WTC11 (cell line): ENCODE results near the gene GZMM. TPM values are rescaled to one million over a fixed set of nuclear protein-coding genes. Genes with fewer than 3 reads are reported as not detected.

Source experiments
- ATAC-seq: fragments of 200-7000 bp; cut with Tn5 transposase; 2 replicates; pipeline ENCODE4 v1.10.0; 2021; ENCODE audit warnings: mild to moderate bottlenecking, moderate library complexity
- CTCF ChIA-PET: fragments of 300-600 bp; sonication (Branson Sonifier 250); formaldehyde crosslinking; loops from one replicate; lab custom pipeline; 2021; ENCODE audit warnings: antibody characterized with exemption; lab: Charles Lee
- POLR2A ChIA-PET: fragments of 350-600 bp; sonication (Branson Sonifier 250); formaldehyde crosslinking; loops from one replicate; lab custom pipeline; 2021; ENCODE audit warnings: antibody characterized with exemption; lab: Charles Lee
- DNase-seq: peaks from one replicate; pipeline ENCODE4 v3.0.0; 2021; ENCODE audit warnings: low spot score
- H3K27ac Mint-ChIP-seq: 2 replicates; pipeline ENCODE4 v1.8.0; 2021; ENCODE audit warnings: mixed read lengths
- H3K27me3 Mint-ChIP-seq: 2 replicates; pipeline ENCODE4 v1.8.0; 2021; ENCODE audit warnings: low read depth, mild to moderate bottlenecking, moderate library complexity, mixed read lengths
- H3K36me3 Mint-ChIP-seq: 2 replicates; pipeline ENCODE4 v1.8.0; 2021; ENCODE audit warnings: mixed read lengths
- H3K4me1 Mint-ChIP-seq: 2 replicates; pipeline ENCODE4 v1.8.0; 2022; ENCODE audit warnings: mixed read lengths
- H3K4me3 Mint-ChIP-seq: 2 replicates; pipeline ENCODE4 v1.8.0; 2021; ENCODE audit warnings: mild to moderate bottlenecking, moderate library complexity, mixed read lengths
- H3K9me3 Mint-ChIP-seq: 2 replicates; pipeline ENCODE4 v1.8.0; 2021; ENCODE audit warnings: mixed read lengths
- ATF1 ChIP-seq: sonication (generic); formaldehyde crosslinking; IDR thresholded peaks from 2 replicates; pipeline ENCODE4 v1.8.1; 2023; ENCODE audit warnings: mild to moderate bottlenecking, moderate library complexity, missing genetic modification reagents
- E2F1 ChIP-seq: sonication (generic); formaldehyde crosslinking; IDR thresholded peaks from 2 replicates; pipeline ENCODE4 v1.8.0; 2022; ENCODE audit warnings: mild to moderate bottlenecking, missing genetic modification reagents
- E2F5 ChIP-seq: sonication (generic); formaldehyde crosslinking; IDR thresholded peaks from 2 replicates; pipeline ENCODE4 v1.8.1; 2022; ENCODE audit warnings: mild to moderate bottlenecking, moderate library complexity, missing genetic modification reagents
- ESRRA ChIP-seq: sonication (generic); formaldehyde crosslinking; IDR thresholded peaks from 2 replicates; pipeline ENCODE4 v1.8.1; 2022; ENCODE audit warnings: mild to moderate bottlenecking, missing genetic modification reagents, borderline replicate concordance
- GRHL2 ChIP-seq: fragments of 250-450 bp; sonication (Bioruptor Pico); IDR thresholded peaks from 2 replicates; pipeline ENCODE4 v1.8.0; 2022; ENCODE audit warnings: mild to moderate bottlenecking, moderate library complexity; ENCODE audit not compliant: insufficient replicate concordance, severe bottlenecking
- GTF2I ChIP-seq: fragments of 250-450 bp; sonication (Bioruptor Pico); conservative IDR thresholded peaks from 2 replicates; pipeline ENCODE4 v1.4.0; 2021; ENCODE audit warnings: mild to moderate bottlenecking
- IRF1 ChIP-seq: sonication (generic); formaldehyde crosslinking; IDR thresholded peaks from 2 replicates; pipeline ENCODE4 v1.8.0; 2023; ENCODE audit warnings: missing genetic modification reagents
- NFE2L1 ChIP-seq: sonication (generic); formaldehyde crosslinking; IDR thresholded peaks from 2 replicates; pipeline ENCODE4 v1.8.1; 2023; ENCODE audit warnings: missing genetic modification reagents
- NR1H2 ChIP-seq: sonication (generic); formaldehyde crosslinking; IDR thresholded peaks from 2 replicates; pipeline ENCODE4 v1.9.0; 2021; ENCODE audit warnings: mild to moderate bottlenecking, moderate library complexity, missing genetic modification reagents
- NR3C1 ChIP-seq: sonication (generic); formaldehyde crosslinking; conservative IDR thresholded peaks from 2 replicates; pipeline ENCODE4 v1.8.1; 2023; ENCODE audit warnings: low read depth, mild to moderate bottlenecking, missing genetic modification reagents
- PRRX2 ChIP-seq: fragments of 250-450 bp; sonication (Bioruptor Pico); IDR thresholded peaks from 2 replicates; pipeline ENCODE4 v1.8.0; 2021; ENCODE audit warnings: mild to moderate bottlenecking
- ZNF138 ChIP-seq: sonication (generic); formaldehyde crosslinking; conservative IDR thresholded peaks from 2 replicates; pipeline ENCODE4 v1.8.1; 2022; ENCODE audit warnings: mild to moderate bottlenecking, moderate library complexity, missing genetic modification reagents
- ZNF281 ChIP-seq: sonication (generic); formaldehyde crosslinking; IDR thresholded peaks from 2 replicates; pipeline ENCODE4 v1.8.0; 2023; ENCODE audit warnings: mild to moderate bottlenecking, missing genetic modification reagents
- ZNF532 ChIP-seq: fragments of 250-450 bp; sonication (Bioruptor Pico); IDR thresholded peaks from 2 replicates; pipeline ENCODE4 v1.9.0; 2021; ENCODE audit warnings: mild to moderate bottlenecking, borderline replicate concordance
- total RNA-seq: library from RNA; stranded (reverse); gene quantifications from 3 replicates; pipeline ENCODE4 v1.2.3, GENCODE V29; 2021
- TF ChIP-seq, protein P1 (sequence below): sonication (generic); formaldehyde crosslinking; IDR thresholded peaks from 2 replicates; pipeline ENCODE4 v1.8.0; 2023; ENCODE audit warnings: missing genetic modification reagents, mild to moderate bottlenecking, borderline replicate concordance
- TF ChIP-seq, protein P2 (sequence below): sonication (generic); formaldehyde crosslinking; IDR thresholded peaks from 2 replicates; pipeline ENCODE4 v1.8.1; 2022; ENCODE audit warnings: low read depth, mild to moderate bottlenecking, moderate library complexity, missing genetic modification reagents, borderline replicate concordance

The GZMM gene
- total RNA-seq, 1 experiment from 2014 or later, result 0.68 TPM

DNA sequence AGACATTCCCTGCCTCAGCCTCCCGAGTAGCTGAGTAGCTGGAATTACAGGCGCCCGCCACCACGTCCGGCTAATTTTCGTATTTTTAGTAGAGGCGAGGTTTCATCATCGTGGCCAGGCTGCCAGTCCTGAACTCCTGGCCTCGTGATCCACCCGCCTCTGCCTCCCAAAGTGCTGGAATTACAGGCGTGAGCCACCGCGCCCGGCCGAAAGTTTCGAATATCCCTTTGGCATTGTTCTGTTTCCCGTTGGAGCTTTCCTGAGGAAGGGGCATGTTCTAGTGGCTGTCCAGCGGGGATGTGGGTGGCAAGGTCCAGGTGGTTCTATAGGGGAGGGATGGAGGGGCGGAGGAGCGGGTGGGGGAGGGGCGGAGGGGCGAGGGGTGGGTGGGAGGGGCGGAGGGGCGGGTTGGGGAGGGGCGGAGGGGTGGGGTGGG, 26.4 kb downstream of the GZMM start:
- peak overlapping the region; percentile 16 for H3K4me3 Mint-ChIP-seq
- ChIA-PET POLR2A (no interaction called here), CTCF (no interaction called here)
- peaks cover 29% of the 10 kb centered on the region for H3K4me1 Mint-ChIP-seq
- peaks cover 27% of the 10 kb centered on the region for H3K27me3 Mint-ChIP-seq
- no peak overlapping the region for H3K27ac Mint-ChIP-seq
- no peaks in the 10 kb centered on the region for H3K9me3 Mint-ChIP-seq
- no peak for TF ChIP-seq E2F5 (CRISPR knock-in tag)
- TF ChIP-seq IRF1 (CRISPR knock-in tag), result no peak
- TF ChIP-seq, protein P1, sequence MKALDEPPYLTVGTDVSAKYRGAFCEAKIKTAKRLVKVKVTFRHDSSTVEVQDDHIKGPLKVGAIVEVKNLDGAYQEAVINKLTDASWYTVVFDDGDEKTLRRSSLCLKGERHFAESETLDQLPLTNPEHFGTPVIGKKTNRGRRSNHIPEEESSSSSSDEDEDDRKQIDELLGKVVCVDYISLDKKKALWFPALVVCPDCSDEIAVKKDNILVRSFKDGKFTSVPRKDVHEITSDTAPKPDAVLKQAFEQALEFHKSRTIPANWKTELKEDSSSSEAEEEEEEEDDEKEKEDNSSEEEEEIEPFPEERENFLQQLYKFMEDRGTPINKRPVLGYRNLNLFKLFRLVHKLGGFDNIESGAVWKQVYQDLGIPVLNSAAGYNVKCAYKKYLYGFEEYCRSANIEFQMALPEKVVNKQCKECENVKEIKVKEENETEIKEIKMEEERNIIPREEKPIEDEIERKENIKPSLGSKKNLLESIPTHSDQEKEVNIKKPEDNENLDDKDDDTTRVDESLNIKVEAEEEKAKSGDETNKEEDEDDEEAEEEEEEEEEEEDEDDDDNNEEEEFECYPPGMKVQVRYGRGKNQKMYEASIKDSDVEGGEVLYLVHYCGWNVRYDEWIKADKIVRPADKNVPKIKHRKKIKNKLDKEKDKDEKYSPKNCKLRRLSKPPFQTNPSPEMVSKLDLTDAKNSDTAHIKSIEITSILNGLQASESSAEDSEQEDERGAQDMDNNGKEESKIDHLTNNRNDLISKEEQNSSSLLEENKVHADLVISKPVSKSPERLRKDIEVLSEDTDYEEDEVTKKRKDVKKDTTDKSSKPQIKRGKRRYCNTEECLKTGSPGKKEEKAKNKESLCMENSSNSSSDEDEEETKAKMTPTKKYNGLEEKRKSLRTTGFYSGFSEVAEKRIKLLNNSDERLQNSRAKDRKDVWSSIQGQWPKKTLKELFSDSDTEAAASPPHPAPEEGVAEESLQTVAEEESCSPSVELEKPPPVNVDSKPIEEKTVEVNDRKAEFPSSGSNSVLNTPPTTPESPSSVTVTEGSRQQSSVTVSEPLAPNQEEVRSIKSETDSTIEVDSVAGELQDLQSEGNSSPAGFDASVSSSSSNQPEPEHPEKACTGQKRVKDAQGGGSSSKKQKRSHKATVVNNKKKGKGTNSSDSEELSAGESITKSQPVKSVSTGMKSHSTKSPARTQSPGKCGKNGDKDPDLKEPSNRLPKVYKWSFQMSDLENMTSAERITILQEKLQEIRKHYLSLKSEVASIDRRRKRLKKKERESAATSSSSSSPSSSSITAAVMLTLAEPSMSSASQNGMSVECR, result no peak
- no peak for TF ChIP-seq ZNF281 (CRISPR knock-in tag)
- TF ChIP-seq, protein P2, sequence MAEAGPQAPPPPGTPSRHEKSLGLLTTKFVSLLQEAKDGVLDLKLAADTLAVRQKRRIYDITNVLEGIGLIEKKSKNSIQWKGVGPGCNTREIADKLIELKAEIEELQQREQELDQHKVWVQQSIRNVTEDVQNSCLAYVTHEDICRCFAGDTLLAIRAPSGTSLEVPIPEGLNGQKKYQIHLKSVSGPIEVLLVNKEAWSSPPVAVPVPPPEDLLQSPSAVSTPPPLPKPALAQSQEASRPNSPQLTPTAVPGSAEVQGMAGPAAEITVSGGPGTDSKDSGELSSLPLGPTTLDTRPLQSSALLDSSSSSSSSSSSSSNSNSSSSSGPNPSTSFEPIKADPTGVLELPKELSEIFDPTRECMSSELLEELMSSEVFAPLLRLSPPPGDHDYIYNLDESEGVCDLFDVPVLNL (CRISPR knock-in tag), result no peak
- no peak for TF ChIP-seq ESRRA (CRISPR knock-in tag)
- TF ChIP-seq ATF1 (CRISPR knock-in tag), result no peak
- no peak for TF ChIP-seq E2F1 (CRISPR knock-in tag)
- no peak for TF ChIP-seq GTF2I (CRISPR knock-in tag)
- no peak for TF ChIP-seq NR3C1 (CRISPR knock-in tag)
- TF ChIP-seq GRHL2 (CRISPR knock-in tag), result no peak
- TF ChIP-seq ZNF138 (CRISPR knock-in tag), result no peak
- TF ChIP-seq ZNF532 (CRISPR knock-in tag), result no peak
- no peak for TF ChIP-seq NR1H2 (CRISPR knock-in tag)
- no peak for TF ChIP-seq PRRX2 (CRISPR knock-in tag)
- no peak for TF ChIP-seq NFE2L1 (CRISPR knock-in tag)
- peaks cover 14% of the 10 kb centered on the region for H3K36me3 Mint-ChIP-seq
- ATAC-seq (no peak), DNase-seq (no peak)
